ENCODE measurements around the gene IDUA.
A peak's percentile ranks its signal among the peaks of the same experiment; 100 is the strongest.

IDUA gene

GRCh38 chr4:1011022-1011665 lies 24.3 kb downstream of the IDUA start, which contains the start of gene FGFRL1:
FGFRL1 (plus strand) TSS chr4:1011626; CDS start chr4:1012486, 860 bp downstream.
- peak; percentile 91 for DNase-seq (ENCODE audit: low read depth, low spot score)
- in situ Hi-C loops (cut with HindIII; ENCODE audit: low sequenced_read_pairs): no loop called here
- peak within 1 kb of the TSS; percentile 56 for H3K4me3 ChIP-seq (ENCODE audit: low read depth, low read length)
- TF ChIP-seq CTCF (IDR thresholded peaks at IDR 0.05; ENCODE audit: low read depth, low read length): no peak

GRCh38 chr4:1011666-1012033 lies 24.8 kb downstream of the IDUA start:
- no peak for TF ChIP-seq CTCF (IDR thresholded peaks at IDR 0.05; ENCODE audit: low read depth, low read length)
- H3K4me3 ChIP-seq (ENCODE audit: low read depth, low read length): peak overlapping the region; percentile 56
- no peak for DNase-seq (ENCODE audit: low read depth, low spot score)
- in situ Hi-C loops (cut with HindIII; ENCODE audit: low sequenced_read_pairs): no loop called here

GRCh38 chr4:1012034-1012739 lies 25.3 kb downstream of the IDUA start:
- H3K4me3 ChIP-seq (ENCODE audit: low read depth, low read length): peak overlapping the region; percentile 56
- in situ Hi-C loops (cut with HindIII; ENCODE audit: low sequenced_read_pairs): no loop called here
- no peak for TF ChIP-seq CTCF (IDR thresholded peaks at IDR 0.05; ENCODE audit: low read depth, low read length)
- peak; percentile 69 for DNase-seq (ENCODE audit: low read depth, low spot score)

- no peak for TF ChIP-seq CTCF (IDR thresholded peaks at IDR 0.05; ENCODE audit: low read depth, low read length)
- H3K4me3 ChIP-seq (ENCODE audit: low read depth, low read length): no peak overlapping the region
- DNase-seq (ENCODE audit: low read depth, low spot score): no peak
- in situ Hi-C loops (cut with HindIII; ENCODE audit: low sequenced_read_pairs): no loop called here
These were observed 26.6 kb downstream of the IDUA start for GRCh38 chr4:1013225-1014073.

GRCh38 chr4:1014291-1015167 lies 27.7 kb downstream of the IDUA start:
- in situ Hi-C loops (cut with HindIII; ENCODE audit: low sequenced_read_pairs): no loop called here
- H3K4me3 ChIP-seq (ENCODE audit: low read depth, low read length): no peak overlapping the region
- TF ChIP-seq CTCF (IDR thresholded peaks at IDR 0.05; ENCODE audit: low read depth, low read length): no peak
- DNase-seq (ENCODE audit: low read depth, low spot score): peak; percentile 36

- in situ Hi-C loops (cut with HindIII; ENCODE audit: low sequenced_read_pairs): no loop called here
- H3K4me3 ChIP-seq (ENCODE audit: low read depth, low read length): no peak overlapping the region
- peak; percentile 53 for TF ChIP-seq CTCF (IDR thresholded peaks at IDR 0.05; ENCODE audit: low read depth, low read length)
- DNase-seq (ENCODE audit: low read depth, low spot score): no peak
These were observed 28.3 kb downstream of the IDUA start for GRCh38 chr4:1015179-1015578.
